ENCODE measurements around the gene PCDHB16.
"Not testable (repeated sequence)": the region's sequence is repeated elsewhere in the genome, so short reads cannot be mapped to it uniquely, and the experiment has no call there.

The PCDHB16 gene

GRCh38 chr5:141182248-141182647 is at the start of gene PCDHB16:
PCDHB16 (plus strand) TSS chr5:141182387; CDS start chr5:141182560, 173 bp downstream.
- DNase-seq = no peak

- DNase-seq = no peak
Measured at GRCh38 chr5:141135030-141135717, 47.0 kb upstream of the PCDHB16 start, which contains the start of gene PCDHB5. PCDHB5 (plus strand) TSS chr5:141135206; CDS start chr5:141135435, 229 bp downstream.

GRCh38 chr5:141135718-141136266 is 46.4 kb upstream of the PCDHB16 start:
- DNase-seq = no peak

GRCh38 chr5:141137346-141137745 is 44.8 kb upstream of the PCDHB16 start:
- not testable (repeated sequence) for DNase-seq

GRCh38 chr5:141149812-141150211 is 32.4 kb upstream of the PCDHB16 start, which contains the start of gene PCDHB6:
PCDHB6 (plus strand) TSS chr5:141150057; CDS start chr5:141150258, 201 bp downstream.
- DNase-seq = no peak

- DNase-seq = no peak
Measured at GRCh38 chr5:141150224-141150992, 31.8 kb upstream of the PCDHB16 start.

GRCh38 chr5:141150993-141151325 is 31.2 kb upstream of the PCDHB16 start:
- no peak for DNase-seq

GRCh38 chr5:141151632-141152031 is 30.6 kb upstream of the PCDHB16 start:
- not testable (repeated sequence) for DNase-seq

- not testable (repeated sequence) for DNase-seq
Measured at GRCh38 chr5:141152096-141152495, 30.1 kb upstream of the PCDHB16 start.

GRCh38 chr5:141155540-141156374 is 26.4 kb upstream of the PCDHB16 start:
- no peak for DNase-seq

- not testable (repeated sequence) for DNase-seq
Measured at GRCh38 chr5:141157356-141157755, 24.8 kb upstream of the PCDHB16 start.

- DNase-seq = not testable (repeated sequence)
Measured at GRCh38 chr5:141157901-141158300, 24.3 kb upstream of the PCDHB16 start.

GRCh38 chr5:141172381-141173204 is 9.6 kb upstream of the PCDHB16 start, which contains the start of gene PCDHB7:
PCDHB7 (plus strand) TSS chr5:141172644; CDS start chr5:141172836, 192 bp downstream.
- DNase-seq = no peak

GRCh38 chr5:141174291-141175104 is 7.7 kb upstream of the PCDHB16 start:
- not testable (repeated sequence) for DNase-seq

- no peak for DNase-seq
Measured at GRCh38 chr5:141175933-141176332, 6.3 kb upstream of the PCDHB16 start.

GRCh38 chr5:141177577-141178191 is 4.5 kb upstream of the PCDHB16 start, which contains the start of gene PCDHB8:
PCDHB8 (plus strand) TSS chr5:141177790; CDS start chr5:141178035, 245 bp downstream.
- not testable (repeated sequence) for DNase-seq

GRCh38 chr5:141179371-141179770 is 2.8 kb upstream of the PCDHB16 start:
- not testable (repeated sequence) for DNase-seq

- not testable (repeated sequence) for DNase-seq
Measured at GRCh38 chr5:141179876-141180275, 2.3 kb upstream of the PCDHB16 start.

- DNase-seq = no peak
Measured at GRCh38 chr5:141180313-141180712, 1.9 kb upstream of the PCDHB16 start.
